GM19438 (cell line): Measurements from ENCODE around the gene ALDH4A1.

Source experiments
- ATAC-seq: cut with Tn5 transposase; IDR thresholded peaks from one replicate; pipeline ENCODE4 v1.9.1; 2021; ENCODE audit warnings: low read depth; ENCODE audit not compliant: unreplicated experiment

ALDH4A1 gene, protein sequence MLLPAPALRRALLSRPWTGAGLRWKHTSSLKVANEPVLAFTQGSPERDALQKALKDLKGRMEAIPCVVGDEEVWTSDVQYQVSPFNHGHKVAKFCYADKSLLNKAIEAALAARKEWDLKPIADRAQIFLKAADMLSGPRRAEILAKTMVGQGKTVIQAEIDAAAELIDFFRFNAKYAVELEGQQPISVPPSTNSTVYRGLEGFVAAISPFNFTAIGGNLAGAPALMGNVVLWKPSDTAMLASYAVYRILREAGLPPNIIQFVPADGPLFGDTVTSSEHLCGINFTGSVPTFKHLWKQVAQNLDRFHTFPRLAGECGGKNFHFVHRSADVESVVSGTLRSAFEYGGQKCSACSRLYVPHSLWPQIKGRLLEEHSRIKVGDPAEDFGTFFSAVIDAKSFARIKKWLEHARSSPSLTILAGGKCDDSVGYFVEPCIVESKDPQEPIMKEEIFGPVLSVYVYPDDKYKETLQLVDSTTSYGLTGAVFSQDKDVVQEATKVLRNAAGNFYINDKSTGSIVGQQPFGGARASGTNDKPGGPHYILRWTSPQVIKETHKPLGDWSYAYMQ

GRCh38 chr1:18902523-18903290 is at the start of gene ALDH4A1:
Gene ALDH4A1, minus strand, starts transcription at chr1:18902555. Its CDS starts 32 bp downstream, at chr1:18902523.
- peak; percentile 98 for ATAC-seq

DNA sequence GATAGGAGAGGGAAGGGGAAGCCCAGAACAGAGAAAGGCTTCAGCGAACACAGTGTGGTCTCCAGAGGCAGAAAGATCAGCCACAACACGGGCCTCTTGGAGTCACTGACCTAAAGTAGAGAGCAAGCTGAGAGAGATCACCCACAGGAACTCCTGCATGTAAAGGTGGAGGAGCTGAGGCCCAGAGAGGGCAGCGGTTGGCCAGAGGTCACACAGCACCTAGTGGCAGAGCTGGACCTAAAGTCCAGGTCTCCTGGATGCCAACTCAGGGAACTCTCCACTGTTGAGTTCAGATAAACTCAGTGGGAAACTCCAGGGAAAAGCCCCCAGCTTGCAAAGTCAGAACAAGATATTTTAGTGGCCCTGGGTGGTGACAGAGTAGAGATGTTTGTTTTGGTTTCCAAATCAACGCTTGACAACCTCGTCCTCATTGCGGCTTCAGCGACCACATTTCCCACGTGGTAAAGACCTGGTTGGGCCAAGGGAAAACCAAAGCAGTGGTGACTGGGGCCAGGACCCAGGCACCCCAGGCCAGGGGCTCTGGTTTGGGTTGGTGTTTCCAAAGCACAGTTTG is 49.5 kb upstream of the ALDH4A1 start:
- no peak for ATAC-seq

- ATAC-seq: no peak
These were observed 49.1 kb upstream of the ALDH4A1 start for GRCh38 chr1:18951416-18951815.

- no peak for ATAC-seq
These were observed 48.2 kb upstream of the ALDH4A1 start for GRCh38 chr1:18950401-18951026.

DNA sequence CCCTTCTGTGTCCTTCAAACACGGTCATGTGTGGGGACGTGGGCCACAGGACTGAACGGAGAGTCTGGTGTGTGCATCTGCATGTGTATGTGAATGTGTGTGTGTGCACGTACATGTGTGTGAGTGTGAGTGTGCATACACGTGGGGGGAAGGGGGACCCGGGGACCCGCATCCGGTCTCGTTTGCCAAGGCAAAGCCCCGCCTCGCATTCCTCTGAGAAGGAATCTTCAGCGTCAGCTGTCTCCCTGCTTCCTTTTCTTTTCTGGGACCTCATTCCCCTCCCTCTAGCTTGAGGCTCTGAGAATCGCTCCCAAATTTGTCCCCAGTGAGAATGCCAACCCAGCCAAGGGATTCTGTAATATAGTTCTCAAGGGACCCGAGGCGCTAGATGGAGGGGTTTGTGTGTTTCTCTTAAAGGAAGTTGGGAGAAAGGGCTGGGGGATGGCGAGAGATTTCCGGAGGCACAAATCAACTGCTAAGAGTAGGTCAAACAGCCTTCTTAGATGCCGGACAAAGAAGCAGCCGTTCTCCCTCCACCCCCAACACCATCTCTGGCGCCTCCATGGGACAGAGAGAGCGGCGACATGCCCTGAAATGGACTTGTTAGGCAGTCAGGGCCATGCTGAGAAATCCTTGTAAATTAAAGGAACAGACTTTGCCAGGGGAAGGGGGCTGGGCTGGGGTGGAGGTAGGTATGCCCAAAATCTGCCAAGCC is 47.5 kb upstream of the ALDH4A1 start:
- no peak for ATAC-seq

GRCh38 chr1:18948913-18949685 is 46.7 kb upstream of the ALDH4A1 start:
- no peak for ATAC-seq

GRCh38 chr1:18948048-18948912 is 45.9 kb upstream of the ALDH4A1 start:
- ATAC-seq: no peak

DNA sequence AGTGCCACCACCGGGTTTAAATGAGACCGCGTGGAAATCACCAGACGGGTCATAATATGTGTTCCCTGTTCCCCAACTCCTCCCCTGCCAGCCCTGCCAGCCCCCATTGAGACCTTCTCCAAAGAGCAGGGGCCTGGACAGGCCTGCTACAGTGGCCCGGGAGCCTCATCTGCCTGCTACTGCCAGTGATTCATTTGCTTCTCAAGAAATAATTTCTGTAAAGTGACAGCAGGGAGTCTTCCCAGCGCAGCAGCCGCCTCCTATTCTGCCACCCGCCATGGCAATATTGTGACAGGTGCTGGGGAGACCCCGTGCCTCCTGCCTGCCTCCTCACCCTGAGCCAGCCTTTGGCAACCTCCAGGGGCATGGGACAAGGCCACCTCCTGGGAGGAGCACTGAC is 45.2 kb upstream of the ALDH4A1 start:
- no peak for ATAC-seq

DNA sequence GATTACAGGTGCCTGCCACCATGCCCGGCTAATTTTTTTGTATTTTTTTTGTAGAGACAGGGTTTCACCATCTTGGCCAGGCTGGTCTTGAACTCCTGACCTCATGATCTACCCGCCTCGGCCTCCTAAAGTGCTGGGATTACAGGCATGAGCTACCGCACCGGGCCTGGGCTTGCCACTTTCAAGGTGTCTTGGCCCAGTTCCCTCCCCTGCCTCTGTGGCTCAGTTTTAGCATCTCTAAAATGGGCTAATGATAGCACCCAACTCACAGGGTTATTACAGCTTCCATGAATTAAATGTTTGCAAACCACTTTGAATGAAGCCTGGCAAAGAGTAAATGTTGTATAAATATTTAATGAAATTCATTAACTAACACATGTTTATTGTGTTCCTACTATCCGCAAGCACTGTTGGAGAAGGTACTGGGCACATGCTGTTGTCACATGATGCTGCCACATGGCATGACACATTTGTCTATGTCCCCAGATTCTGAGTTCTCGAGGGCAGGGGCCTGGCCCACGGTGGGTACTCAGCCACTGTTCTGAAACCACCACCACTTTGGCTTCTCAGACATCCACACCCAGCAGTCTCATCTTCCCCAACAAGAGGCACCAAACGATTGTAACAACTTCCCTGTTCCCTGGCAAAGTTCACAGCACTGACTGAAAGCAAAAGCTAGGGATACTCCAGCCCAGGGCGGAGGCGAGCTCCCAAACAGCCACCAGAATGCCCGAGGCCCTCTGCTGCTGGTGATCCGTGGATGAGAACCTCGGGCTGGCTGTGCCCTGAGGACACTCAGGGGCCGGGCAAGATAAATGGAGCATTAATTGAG is 44.4 kb upstream of the ALDH4A1 start:
- ATAC-seq: no peak

DNA sequence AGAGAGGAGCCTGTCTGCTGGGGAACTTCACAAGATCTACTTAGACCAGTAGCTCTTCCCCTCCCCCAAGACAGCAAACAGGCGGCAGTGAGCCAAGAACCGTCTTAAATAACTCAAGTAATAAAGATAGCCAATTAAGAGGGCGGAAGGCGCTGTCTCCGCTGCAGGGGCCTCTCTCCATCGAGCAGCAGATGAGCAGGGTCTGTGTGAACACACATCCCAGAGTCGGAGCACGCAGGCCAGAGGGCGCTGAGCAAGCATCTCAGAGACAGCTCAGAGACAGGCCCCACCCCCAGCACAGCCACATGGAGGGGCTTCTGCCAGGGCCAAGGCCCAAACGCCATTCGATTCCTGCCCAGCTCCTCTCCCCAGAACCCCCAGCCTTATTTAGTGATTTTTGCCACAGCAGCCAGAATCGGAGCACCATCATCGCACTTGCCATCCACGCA is 43.1 kb upstream of the ALDH4A1 start:
- no peak for ATAC-seq

GRCh38 chr1:18944810-18945209 is 42.5 kb upstream of the ALDH4A1 start:
- ATAC-seq: no peak

DNA sequence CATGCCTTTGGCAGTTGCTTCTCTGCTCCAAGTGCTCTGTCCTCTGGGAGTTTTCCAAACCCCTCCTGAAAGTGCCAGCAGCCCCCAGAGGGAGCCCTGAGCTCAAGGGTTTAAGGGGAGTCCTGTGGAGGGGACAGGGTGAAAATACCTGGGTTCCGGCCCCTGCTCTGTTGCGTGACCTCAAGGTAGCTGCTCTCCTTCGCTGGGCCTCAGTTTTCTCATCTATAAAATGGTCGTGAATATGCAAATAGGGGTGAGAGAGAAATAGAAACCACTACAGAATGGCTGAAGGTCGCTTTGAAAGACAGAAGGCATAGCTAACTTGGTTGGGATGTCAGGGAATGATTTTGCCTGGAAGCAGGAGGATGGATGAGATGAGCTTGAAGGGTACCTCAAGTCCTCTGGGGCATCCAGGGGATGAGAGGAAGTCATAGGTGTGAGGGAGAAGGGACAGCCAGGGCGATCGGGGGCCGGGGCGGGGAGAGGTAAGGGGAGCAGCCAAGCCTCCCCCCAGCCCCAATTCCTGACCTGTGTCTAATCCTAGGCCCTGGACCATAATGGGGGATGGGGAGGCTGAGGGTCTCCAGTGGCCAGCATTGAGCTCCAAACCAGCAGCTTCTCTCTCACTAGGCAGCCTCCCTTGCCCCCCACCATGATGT is 41.7 kb upstream of the ALDH4A1 start:
- ATAC-seq: no peak

DNA sequence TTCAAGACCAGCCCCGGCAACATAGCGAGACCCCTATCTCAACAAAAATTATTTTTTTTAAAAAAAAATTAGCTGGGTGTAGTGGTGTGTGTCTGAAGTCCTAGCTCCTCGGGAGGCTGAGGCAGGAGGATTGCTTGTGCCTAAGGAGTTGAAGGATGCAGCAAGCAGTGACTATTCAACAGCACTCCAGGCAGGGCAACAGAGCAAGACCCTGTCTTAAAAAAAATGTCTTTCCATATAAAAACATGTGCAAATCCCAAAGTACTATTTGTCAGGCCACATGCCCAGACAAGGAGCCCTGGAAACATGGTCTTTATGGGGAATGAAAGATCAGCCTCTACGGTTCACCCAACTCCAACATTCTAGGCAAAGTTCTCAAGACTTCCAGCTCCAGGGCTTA is 40.8 kb upstream of the ALDH4A1 start:
- ATAC-seq: no peak

- ATAC-seq: no peak
These were observed 40.0 kb upstream of the ALDH4A1 start for GRCh38 chr1:18942340-18942739.

DNA sequence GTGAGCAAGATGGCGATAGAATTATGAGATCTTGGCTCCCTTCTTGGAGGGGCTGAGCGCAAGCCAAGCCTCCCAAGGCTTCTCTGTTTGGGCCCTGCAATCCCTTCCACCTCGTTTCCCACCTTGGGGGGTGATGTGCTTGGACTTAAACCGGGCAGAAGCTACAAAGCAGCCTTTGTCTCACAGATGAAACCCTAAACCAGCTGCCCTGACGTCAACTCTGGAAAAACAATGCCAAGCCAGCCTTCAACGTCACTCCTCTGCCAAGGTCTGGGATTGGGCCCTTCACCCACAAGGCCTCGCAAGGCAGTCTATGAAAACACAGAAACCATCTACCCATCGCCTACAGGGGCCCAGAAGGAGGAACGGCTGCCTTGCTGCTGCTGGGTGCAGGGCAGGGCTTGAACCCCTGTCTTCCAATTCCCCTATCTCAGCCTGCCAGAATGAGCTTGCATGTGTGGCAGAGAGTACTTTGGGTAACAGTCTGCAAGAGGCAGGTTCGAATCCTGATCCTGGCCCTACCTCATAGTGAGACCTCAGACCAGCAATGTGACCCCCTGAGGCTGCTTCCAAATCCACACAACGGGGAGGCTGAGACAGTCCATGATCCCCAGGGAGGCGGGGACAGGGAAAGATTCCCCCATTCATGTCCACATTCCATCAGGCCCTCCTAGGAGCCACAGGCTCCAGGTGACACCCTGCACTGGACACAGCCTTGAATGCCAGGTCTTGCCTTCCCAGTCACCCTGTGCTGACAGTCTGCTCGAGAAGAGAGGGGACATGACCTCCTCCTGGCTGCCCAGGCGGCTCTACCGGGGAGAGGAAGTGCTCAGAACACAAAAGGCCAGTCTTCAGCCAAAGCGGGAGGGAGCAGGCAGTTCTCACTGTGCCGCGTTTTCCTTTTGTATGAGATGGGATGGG is 39.1 kb upstream of the ALDH4A1 start:
- no peak for ATAC-seq
